DMS53 (cell line): ENCODE data around the gene WDR62.
"Not testable (repeated sequence)": the region's sequence is repeated elsewhere in the genome, so short reads cannot be mapped to it uniquely, and the experiment has no call there.

Source experiments
- DNase-seq: peaks from one replicate; lab custom pipeline; 2025; lab: John Stamatoyannopoulos, UW

Gene WDR62

DNA sequence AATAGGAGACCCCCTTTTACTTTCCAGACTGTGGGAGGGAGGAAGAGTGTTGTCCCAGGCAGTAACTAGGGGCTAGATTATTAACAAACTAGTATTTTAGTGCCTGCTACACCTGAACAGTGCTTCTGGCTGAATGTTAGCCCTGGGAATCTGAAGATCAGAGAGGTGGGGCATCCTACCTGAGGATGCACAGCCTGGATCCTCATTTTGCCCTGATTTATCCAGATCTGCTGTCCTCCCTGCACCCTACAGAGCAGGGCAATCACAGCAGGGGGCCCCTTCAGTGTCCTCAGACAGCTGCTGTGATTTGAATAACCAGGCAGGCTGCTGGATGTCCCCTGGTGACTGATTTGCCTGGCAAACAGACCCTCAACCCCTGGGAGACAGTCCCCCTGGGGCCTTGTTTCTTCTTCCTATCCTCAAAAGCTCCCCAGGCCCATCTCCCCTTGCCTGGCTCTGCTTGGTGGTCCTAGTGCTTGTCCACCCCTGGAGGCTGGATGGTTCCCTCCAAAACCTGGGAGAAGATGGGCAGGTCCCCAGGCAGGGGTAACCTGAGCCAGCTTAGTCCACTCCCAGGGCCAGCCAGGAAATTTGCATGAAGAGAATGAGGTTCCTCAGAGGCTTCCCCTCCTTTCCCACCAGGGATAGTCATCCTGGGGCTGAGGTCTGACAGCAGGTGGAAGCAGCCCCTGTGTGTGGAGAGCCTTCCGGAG lies 55.9 kb downstream of the WDR62 start, which contains the start of gene OVOL3:
OVOL3 (plus strand) TSS at position 657 of the 713 bp plus-strand sequence. CDS start 60 bp downstream, outside the sequence.
- no peak for DNase-seq

DNA sequence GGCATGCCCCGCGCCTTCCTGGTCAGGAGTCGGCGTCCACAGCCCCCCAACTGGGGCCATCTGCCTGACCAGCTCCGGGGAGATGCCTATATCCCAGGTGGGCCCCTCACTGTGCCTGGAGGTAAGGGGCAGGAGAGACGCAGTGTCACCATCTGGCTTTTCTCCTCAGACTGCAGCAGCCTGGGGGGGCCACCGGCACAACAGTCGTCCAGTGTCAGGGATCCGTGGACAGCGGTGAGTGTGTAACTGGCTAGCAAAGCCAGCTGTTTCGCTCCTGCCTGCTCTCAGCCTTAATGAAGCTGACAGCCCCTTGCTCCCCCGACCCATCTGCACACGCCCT lies 56.5 kb downstream of the WDR62 start:
- no peak for DNase-seq

DNA sequence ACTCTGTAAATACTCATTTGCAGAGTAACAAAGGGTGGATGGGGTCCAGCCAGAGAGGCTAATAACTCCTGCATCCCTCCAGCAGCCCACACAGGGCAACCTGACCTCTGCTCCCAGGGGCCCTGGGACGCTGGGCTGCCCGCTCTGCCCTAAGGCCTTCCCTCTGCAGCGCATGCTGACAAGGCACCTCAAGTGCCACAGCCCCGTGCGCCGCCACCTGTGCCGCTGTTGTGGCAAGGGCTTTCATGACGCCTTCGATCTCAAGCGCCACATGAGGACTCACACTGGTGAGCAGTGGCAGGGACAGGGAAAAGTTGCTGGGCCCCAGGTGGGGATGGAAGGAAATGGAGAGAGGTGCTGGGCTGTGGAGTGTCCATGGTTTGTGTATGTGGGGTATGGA lies 58.0 kb downstream of the WDR62 start:
- no peak for DNase-seq

DNA sequence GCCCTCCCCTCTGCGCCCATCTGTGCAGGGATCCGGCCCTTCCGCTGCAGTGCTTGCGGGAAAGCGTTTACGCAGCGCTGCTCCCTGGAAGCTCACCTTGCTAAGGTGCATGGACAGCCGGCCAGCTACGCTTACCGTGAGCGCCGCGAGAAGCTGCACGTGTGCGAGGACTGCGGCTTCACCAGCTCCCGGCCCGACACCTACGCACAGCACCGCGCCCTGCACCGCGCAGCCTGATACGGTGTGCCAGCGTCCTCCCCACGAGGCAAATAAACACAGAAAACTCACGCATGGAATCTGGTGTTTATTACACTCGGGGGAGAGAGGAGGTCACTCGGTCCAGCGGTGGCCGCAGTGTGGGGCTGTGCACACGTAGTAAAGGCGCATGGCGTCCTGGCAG lies 58.7 kb downstream of the WDR62 start:
- no peak for DNase-seq

DNA sequence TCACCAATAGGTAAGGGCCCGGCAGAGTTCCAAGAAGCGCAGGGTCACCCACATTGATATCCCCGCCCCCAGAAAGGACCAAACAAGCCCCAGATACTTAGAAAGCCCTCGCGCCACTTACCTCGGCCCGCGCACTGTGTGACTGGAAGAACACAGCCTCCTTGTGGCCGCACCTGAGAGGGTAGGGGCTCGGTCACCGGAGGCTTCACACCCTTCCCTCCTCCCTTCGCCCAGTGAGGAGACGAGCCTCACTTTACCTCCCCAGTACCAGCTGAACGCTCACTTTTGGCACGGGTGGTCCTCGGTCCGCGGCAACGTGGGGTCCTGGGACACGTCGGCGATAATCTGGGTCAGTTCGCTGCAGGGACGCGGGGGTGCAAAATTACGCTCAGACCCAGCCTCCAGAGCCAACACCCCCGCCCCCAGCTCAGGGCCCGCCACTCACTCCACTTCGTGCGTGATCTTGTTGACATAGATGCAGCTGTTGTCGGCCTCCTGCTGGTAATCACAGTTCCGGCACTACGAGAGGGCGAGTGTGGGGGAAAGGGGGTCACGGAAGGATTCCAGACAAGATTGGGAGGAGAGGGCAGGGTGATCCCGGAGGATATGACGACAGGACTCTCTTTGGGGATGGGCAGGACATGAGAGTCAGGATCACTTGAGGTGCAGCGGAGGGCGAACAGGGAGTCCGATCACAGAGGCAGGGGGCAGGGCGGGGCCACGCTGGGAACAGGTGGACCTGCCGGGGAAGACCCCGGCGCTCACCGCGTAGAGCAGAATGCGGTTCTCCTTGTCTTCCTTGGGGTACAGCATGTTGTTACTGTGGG lies 59.4 kb downstream of the WDR62 start:
- DNase-seq = peak; percentile 87

DNA sequence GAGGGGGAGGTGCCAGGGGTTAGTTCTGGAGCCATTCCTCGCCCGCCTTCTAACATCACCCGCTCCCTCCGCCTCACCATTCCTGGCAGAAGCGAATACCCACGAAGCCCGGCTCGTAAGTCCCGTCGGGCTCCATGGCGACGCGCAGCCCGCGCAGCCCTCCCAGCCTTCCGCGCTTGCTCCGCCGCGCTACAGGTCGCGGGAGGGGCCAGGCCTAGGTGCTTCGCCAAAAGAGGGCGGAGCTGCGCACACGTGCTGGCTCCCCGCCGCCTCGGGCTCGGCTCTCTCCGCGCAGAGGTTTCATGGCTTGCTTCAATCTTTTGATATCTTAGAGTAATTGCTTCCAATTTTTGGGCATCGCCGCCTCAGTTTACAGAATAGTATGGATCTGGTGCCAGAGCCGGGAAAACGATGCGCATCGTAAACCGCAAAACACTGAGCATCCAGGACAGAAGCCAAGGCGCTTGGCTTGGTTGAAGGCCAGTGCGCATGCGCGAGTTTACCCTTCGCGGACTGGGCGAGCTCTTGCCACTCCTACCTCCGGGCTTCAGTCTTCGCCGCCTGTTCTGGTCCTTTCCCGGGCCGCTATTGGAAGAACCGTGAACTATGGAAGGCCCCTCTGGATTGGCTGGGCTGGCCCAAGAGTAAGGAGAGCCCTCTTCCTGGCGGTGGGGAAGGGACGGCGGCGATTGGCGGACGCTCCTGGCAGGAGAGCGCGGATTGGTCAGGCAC lies 60.2 kb downstream of the WDR62 start, which contains the start of gene POLR2I:
POLR2I (minus strand) TSS at position 155 of the 732 bp plus-strand sequence; CDS start at position 136, 19 bp downstream.
- peak; percentile 100 for DNase-seq

DNA sequence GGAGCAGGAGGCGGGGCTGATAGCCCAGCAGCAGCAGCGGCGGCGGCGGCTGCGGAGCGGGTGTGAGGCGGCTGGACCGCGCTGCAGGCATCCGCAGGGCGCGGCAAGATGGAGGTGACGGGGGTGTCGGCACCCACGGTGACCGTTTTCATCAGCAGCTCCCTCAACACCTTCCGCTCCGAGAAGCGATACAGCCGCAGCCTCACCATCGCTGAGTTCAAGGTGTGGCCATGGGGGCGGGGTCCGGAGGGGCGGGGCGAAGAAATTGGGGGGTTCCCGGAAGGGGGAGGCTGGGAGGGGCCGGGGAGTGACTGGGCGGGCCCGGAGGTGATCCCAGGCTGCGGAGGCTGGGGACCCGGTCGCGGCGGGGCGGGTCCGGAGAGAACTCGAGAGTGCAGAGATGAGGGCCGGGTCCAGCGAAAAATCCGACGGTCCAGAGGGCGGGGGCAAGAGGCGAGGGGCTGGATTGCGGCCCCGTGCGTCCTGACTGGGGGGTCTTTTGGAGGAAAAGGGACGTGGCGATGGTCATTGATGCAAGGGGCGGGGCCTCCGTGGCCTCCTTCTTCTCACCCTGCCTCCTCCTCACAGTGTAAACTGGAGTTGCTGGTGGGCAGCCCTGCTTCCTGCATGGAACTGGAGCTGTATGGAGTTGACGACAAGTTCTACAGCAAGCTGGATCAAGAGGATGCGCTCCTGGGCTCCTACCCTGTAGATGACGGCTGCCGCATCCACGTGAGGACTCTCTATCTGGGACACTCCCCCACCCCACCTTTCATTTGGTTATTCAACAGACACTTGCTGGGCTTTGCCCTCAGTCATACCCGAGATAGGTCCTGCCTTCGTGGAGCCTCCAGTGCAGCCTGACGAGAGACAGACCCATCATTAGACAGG lies 61.0 kb downstream of the WDR62 start, which contains the start of gene TBCB:
TBCB (plus strand) TSS at position 16 of the 891 bp plus-strand sequence; CDS start at position 109, 93 bp downstream.
- DNase-seq = peak; percentile 88

DNA sequence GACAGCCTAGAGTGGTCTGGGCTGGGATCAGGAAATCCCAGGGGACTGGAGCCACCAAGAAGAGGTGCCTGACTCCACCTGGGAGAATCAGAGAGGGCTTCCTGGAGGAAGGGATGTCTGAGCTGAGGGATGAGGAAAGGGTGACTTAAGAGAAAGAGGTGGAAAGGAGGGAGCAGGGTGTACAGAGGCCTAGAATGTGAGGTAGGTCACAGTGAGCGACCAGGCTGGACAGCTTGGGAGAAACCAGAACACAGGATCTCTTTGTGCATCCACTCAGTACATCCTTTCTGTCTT lies 61.6 kb downstream of the WDR62 start:
- DNase-seq = no peak

DNA sequence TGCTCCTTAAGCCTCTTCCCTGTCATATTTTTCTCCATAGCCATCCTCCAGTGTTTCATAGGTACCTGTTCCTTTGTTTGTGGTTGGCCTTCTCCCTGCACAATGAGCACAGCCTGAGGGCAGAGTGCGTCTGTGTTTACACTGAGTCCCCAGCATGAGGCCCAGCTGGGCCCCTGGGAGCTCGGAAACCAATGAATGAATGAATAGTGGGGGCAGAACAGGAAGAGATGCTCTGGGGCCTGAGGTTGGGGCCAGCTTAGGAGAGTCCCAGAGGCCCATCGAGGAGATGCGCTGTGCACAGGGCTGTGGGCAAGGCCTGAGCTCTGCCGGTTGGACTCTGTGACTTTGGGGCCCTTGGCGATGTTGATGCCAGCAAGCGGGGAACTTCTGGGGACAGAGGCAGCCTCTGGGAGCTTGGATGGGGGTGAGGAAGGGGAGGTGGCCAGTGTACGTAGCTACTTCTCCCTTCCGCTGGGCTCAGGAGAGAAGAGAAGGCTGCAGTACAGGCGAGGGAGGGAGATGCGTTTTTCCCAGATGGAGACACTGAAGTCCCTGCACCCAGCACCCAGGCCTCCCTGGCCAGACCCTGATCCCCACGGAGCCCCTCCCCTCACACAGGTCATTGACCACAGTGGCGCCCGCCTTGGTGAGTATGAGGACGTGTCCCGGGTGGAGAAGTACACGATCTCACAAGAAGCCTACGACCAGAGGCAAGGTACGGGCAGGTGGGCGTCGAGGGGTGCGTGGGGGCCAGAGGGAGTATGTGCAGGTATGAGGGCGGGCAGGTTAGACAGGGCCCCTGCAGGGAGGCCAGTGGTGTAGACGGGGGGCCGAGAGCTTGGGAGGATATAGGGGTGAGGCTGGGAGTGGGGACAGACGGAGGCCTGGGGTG lies 65.6 kb downstream of the WDR62 start:
- no peak for DNase-seq

DNA sequence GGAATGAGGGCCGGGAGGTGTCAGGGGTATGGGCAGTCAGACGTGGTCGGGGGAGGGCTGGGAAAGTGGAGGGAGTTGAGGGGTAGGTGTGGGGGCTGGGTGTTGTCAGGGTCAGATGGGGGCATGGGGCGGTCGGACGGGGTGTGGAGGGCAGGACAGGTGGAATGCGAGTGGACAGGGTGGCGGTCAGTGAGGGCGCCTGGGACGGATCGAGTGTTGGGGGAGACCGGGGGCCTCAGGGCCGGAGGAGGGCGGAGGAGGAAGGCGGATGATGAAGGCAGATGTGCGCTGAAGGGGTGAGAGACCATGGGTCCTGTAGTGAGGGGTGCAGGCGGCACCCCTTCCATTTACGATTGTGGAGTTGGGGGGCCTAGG lies 66.3 kb downstream of the WDR62 start:
- no peak for DNase-seq

DNA sequence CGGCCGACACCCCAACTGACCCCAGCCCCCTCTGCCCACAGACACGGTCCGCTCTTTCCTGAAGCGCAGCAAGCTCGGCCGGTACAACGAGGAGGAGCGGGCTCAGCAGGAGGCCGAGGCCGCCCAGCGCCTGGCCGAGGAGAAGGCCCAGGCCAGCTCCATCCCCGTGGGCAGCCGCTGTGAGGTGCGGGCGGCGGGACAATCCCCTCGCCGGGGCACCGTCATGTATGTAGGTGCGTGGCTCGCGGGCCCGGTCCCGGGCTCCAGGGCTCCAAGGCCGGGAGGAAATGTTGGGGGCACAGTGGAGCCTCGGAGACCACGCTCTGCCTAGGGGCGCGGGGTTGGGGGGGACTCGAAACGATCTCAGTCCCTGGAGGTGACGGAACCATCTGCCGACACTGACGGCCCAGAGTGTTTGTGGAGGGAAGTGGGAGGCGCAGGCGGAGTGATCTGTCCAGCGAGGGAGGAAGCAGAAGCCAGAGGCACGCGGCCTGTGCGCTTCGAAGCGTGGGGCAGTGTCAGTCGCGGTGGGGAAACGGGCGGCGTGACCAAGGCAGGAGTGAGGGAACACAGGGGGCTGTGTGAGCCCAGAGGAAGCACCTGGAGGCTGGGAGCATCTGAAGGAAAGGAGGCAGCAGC lies 66.9 kb downstream of the WDR62 start:
- DNase-seq = no peak

DNA sequence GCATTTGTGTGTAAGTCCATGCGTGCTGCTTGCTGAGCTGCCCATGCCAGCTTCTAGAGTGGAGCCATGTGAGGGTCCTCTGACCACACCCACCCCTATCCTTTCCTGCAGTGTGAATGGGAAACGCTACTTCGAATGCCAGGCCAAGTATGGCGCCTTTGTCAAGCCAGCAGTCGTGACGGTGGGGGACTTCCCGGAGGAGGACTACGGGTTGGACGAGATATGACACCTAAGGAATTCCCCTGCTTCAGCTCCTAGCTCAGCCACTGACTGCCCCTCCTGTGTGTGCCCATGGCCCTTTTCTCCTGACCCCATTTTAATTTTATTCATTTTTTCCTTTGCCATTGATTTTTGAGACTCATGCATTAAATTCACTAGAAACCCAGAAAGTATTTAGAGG lies 70.9 kb downstream of the WDR62 start:
- no peak for DNase-seq

DNA sequence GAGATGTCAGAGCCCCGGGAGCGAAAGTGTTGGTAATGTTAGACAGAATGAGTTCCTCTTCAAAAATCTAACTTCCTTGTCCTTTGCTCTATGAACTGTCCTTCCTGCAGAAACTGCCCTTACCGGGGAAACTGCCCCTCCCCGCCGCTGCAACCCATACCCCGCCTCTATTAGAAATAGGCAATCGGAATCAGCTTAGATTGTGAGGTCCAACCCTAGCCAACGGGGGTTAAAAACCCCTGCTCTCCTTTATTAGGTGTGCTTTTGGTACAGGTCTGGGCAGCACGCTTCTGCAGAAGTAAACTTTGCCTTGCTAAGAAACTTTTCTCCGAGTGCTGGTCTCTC lies 73.7 kb downstream of the WDR62 start:
- DNase-seq = peak; percentile 84

DNA sequence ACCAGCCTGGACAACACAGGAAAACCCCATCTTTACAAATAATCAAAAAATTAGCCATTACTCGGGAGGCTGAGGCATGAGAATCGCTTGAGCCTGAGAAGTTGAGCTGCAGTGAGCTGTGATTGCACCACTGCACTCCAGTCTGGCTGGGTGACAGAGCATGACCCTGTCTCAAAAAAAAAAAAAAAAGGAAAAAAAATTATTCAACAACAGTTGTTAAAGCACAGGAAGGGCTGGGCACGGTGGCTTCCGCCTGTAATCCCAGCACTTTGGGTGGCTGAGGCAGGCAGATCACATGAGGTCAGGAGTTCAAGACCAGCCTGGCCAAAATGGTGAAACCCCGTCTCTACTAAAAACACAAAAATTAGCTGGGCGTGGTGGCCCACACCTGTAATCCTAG lies 76.5 kb downstream of the WDR62 start:
- not testable (repeated sequence) for DNase-seq

DNA sequence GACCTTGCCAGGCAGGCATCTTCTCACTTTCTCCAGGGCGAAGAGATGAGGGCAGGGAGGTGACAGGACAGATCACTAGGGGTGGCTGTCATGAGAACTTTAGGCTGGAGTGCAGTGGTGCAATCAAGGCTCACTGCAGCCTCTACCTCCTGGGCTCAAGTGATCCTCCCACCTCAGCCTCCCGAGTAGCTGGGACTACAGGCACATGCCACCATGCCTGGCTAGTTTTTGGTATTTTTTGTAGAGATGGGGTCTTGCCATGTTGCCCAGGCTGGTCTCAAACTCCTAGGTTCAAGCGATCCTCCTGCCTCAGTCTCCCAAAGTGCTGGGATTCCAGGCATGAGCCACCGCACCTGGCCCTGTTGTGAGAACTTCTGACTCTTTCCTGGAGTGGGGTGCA lies 80.2 kb downstream of the WDR62 start:
- not testable (repeated sequence) for DNase-seq

DNA sequence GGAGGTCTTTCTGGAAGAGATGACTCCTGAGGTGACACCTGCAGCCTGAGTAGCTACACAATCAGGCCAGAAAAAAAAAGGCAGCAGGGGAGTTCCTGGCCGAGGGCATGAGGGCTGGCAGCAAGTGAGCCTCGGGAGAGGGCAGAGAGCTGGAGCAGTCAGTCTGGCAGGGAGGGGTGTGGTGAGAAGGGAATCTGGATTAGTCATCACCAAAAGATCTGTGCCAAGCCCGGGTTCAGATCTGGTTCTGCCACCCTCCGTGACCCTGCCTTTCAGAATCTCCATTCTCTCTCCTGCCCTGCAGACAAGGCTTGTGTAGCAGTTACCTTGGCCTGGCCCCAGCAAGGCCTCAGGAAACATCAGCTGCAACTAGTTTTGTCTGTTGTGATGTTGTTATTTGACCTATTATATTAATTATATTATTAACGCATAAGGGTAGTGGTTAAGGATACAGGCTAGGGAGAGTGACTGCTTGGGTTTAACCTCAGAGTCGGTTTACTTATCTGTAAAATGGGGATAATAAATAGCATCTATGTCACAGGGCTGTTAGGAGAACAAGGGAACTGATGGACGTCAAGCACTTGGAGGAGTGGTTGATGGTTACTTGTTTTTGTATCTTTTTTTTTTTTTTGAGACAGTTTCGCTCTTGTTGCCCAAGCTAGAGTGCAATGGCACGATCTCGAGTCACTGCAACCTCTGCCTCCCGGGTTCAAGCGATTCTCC lies 82.4 kb downstream of the WDR62 start:
- DNase-seq = peak; percentile 89

DNA sequence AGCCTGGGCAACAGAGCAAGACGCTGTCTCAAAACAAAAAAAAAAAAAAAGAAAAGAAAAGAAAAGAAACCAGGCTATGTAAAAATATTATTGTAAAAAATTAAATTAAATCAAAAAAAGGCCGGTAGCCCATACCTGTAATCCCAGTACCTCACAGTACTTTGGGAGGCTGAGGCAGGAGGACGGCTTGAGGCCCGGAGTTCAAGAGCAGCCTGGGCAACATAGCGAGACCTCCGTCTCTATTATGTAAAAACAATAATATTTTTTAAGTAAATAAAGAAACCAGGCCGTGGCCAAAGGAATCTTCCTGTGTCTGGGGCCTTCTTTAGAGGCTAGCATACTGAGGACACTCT lies 84.4 kb downstream of the WDR62 start:
- DNase-seq = no peak

DNA sequence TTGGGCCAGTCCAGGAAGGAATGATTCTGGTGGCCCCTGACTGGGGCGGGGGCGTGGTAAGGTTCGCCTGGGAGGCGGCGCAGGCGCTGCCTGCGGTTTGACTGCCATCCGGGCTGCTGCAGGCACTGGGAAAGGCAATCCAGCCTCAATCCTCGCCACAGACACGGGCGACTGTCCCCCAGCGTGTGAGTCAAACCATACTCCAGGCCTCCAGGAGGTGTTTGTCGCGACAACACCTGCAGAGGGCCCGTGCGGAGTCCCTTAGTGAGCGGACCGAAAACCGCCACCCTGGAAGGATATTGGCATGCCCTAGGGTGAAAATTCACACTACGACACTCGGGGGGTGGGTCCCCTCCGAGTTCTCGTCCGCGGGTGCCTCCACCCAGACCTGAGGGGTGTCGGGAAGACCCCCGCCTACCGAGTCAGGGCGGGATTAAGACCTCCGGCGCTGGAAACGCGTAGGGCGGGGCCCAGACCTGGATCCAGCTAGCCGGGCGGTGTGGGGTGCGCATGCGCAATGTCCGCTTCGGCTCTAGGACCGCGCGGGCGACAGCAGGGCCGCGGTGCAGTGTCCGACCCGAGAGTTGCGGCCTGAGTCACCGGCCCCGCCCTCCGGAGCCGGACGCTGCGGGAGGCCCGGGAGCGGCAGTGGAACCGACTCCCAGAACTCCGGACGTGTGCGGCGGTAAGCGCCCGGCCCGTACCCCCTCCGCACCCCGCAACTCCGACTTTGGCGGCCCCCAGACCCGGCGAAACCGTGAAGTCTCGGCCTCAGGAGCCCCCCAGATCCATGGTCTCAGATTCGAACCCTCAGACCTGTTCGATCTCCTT lies 85.0 kb downstream of the WDR62 start, which contains the start of gene CAPNS1:
CAPNS1 (plus strand) TSS at position 594 of the 831 bp plus-strand sequence. CDS start 946 bp downstream, outside the sequence.
- DNase-seq = peak; percentile 99
